ENCODE data around the gene FAM234B.

DNA sequence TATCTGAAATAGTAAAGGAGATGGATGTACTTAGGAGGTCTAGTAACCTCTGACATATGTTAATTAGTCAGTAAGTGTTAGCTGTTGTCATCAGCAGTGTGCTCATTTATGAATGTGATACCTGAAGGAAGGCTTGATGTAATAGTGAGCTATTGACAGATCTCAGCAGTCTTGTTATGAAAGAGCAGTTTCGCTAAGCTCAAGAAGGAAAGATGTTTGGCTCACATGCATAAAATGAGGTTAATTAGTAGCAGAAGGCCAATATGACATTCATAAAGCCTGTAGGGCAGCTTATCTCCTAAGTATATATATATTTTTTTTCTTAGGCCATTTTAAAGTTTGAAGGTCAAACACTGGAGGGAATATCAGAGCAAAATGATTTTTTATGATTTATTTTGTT is 2.8 kb downstream of the FAM234B start:
- TF ChIP-seq, protein P1, sequence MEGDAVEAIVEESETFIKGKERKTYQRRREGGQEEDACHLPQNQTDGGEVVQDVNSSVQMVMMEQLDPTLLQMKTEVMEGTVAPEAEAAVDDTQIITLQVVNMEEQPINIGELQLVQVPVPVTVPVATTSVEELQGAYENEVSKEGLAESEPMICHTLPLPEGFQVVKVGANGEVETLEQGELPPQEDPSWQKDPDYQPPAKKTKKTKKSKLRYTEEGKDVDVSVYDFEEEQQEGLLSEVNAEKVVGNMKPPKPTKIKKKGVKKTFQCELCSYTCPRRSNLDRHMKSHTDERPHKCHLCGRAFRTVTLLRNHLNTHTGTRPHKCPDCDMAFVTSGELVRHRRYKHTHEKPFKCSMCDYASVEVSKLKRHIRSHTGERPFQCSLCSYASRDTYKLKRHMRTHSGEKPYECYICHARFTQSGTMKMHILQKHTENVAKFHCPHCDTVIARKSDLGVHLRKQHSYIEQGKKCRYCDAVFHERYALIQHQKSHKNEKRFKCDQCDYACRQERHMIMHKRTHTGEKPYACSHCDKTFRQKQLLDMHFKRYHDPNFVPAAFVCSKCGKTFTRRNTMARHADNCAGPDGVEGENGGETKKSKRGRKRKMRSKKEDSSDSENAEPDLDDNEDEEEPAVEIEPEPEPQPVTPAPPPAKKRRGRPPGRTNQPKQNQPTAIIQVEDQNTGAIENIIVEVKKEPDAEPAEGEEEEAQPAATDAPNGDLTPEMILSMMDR (IDR thresholded peaks at IDR 0.05; ENCODE audit: low read depth, low read length), result no peak
- no peak for TF ChIP-seq EZH2phosphoT487 (IDR thresholded peaks at IDR 0.05; ENCODE audit: low read depth)

Data from OCI-LY3 (cell line).